HepG2 (cell line): Measurements from ENCODE around the gene CDC34. TPM values are rescaled to one million over a fixed set of nuclear protein-coding genes. Genes with fewer than 3 reads are reported as not detected.
A peak's percentile ranks its signal among the peaks of the same experiment; 100 is the strongest.

Experiments
- CAMTA2 ChIP-seq: sonication (generic); formaldehyde crosslinking; IDR thresholded peaks from 2 replicates; pipeline ENCODE4 v1.4.0; 2020; ENCODE audit warnings: mild to moderate bottlenecking, missing genetic modification reagents, borderline replicate concordance
- JARID2 ChIP-seq: sonication (generic); formaldehyde crosslinking; IDR thresholded peaks from 2 replicates; pipeline ENCODE4 v1.8.1; 2023; ENCODE audit warnings: missing genetic modification reagents, inconsistent platforms; ENCODE audit not compliant: insufficient replicate concordance
- MAF1 ChIP-seq: sonication (generic); formaldehyde crosslinking; IDR thresholded peaks from 2 replicates; pipeline ENCODE4 v1.5.0; 2020; ENCODE audit warnings: missing genetic modification reagents, borderline replicate concordance
- MED8 ChIP-seq: sonication (generic); formaldehyde crosslinking; IDR thresholded peaks from 2 replicates; pipeline ENCODE4 v1.8.1; 2023; ENCODE audit warnings: mild to moderate bottlenecking, missing genetic modification reagents; ENCODE audit not compliant: insufficient replicate concordance
- NFIB ChIP-seq: sonication (generic); formaldehyde crosslinking; IDR thresholded peaks from 2 replicates; pipeline ENCODE4 v1.9.0; 2021; ENCODE audit warnings: missing genetic modification reagents, mild to moderate bottlenecking, borderline replicate concordance
- PRMT3 ChIP-seq: sonication (generic); formaldehyde crosslinking; IDR thresholded peaks from 2 replicates; pipeline ENCODE4 v1.8.1; 2022; ENCODE audit warnings: low read depth, mild to moderate bottlenecking, moderate library complexity, missing genetic modification reagents, borderline replicate concordance
- PTBP1 ChIP-seq: fragments of 200-400 bp; formaldehyde crosslinking; IDR thresholded peaks from 2 replicates; pipeline ENCODE4 v1.6.1; 2018; ENCODE audit warnings: low read length, low read depth; ENCODE audit not compliant: poor library complexity, severe bottlenecking
- SALL1 ChIP-seq: sonication (generic); formaldehyde crosslinking; IDR thresholded peaks from 2 replicates; pipeline ENCODE4 v1.8.0; 2022; ENCODE audit warnings: mild to moderate bottlenecking, missing genetic modification reagents
- TARDBP ChIP-seq: sonication (generic); formaldehyde crosslinking; IDR thresholded peaks from 2 replicates; pipeline ENCODE4 v1.8.0; 2022; ENCODE audit warnings: mild to moderate bottlenecking, missing genetic modification reagents
- ZBTB14 ChIP-seq: sonication (generic); formaldehyde crosslinking; IDR thresholded peaks from 2 replicates; pipeline ENCODE4 v1.4.0; 2020; ENCODE audit warnings: missing genetic modification reagents
- ZBTB44 ChIP-seq: sonication (generic); formaldehyde crosslinking; IDR thresholded peaks from 2 replicates; pipeline ENCODE4 v1.4.0; 2020; ENCODE audit warnings: missing genetic modification reagents
- ZFY ChIP-seq: sonication (generic); formaldehyde crosslinking; IDR thresholded peaks from 2 replicates; pipeline ENCODE4 v1.4.0; 2020; ENCODE audit warnings: missing genetic modification reagents
- ZNF354B ChIP-seq: sonication (generic); formaldehyde crosslinking; IDR thresholded peaks from 2 replicates; pipeline ENCODE4 v1.8.0; 2022; ENCODE audit warnings: mild to moderate bottlenecking, missing genetic modification reagents
- ZNF543 ChIP-seq: sonication (generic); formaldehyde crosslinking; IDR thresholded peaks from 2 replicates; pipeline ENCODE4 v1.4.0; 2020; ENCODE audit warnings: mild to moderate bottlenecking, missing genetic modification reagents
- ZNF546 ChIP-seq: sonication (generic); formaldehyde crosslinking; conservative IDR thresholded peaks from 2 replicates; pipeline ENCODE4 v1.8.1; 2023; ENCODE audit warnings: mild to moderate bottlenecking, missing genetic modification reagents
- ZNF616 ChIP-seq: sonication (generic); formaldehyde crosslinking; IDR thresholded peaks from 2 replicates; pipeline ENCODE4 v1.5.0; 2020; ENCODE audit warnings: low read depth, mild to moderate bottlenecking, missing genetic modification reagents
- ZNF784 ChIP-seq: sonication (generic); formaldehyde crosslinking; IDR thresholded peaks from 2 replicates; pipeline ENCODE4 v1.5.1; 2020; ENCODE audit warnings: missing genetic modification reagents, mild to moderate bottlenecking, borderline replicate concordance
- ZSCAN5A ChIP-seq: sonication (generic); formaldehyde crosslinking; IDR thresholded peaks from 2 replicates; pipeline ENCODE4 v1.8.0; 2022; ENCODE audit warnings: mild to moderate bottlenecking, missing genetic modification reagents, borderline replicate concordance
- polyA plus RNA-seq, 8 experiments: library from polyadenylated mRNA; depleted of rRNA in 3 of 8; stranded (reverse) in 7 of 8; unstranded in 1 of 8; fragments of >200 nt; fragmentation: Illumina TruSeq in 4 of 8; extraction: Trizol in 4 of 8; gene quantifications; 2 replicates each; pipeline versions ENCODE4 v1.2.1 to v1.2.3, GENCODE V29; 2011 to 2016; ENCODE audit warnings: low read depth in 4 of 8, missing spikeins in 1 of 8, mixed read lengths in 1 of 8; ENCODE audit not compliant: insufficient read depth in 1 of 8
- total RNA-seq, 5 experiments: library from RNA; depleted of rRNA; stranded (reverse); fragments of >200 nt; fragmentation: Illumina TruSeq; extraction: Trizol; gene quantifications; 2 replicates each; pipeline ENCODE4 v1.2.3, GENCODE V29; 2016; ENCODE audit warnings: low read depth in 1 of 5

The CDC34 gene
- total and polyA plus RNA-seq, 2 of the 13 experiments (the other 11 are each of a cell fraction or from before 2014, with no cell fraction given), result 138 to 150 TPM

- TF ChIP-seq ZNF784 (CRISPR knock-in tag), result 0 out of 2 replicates have a peak, but pooled peaks have one; percentile 45
- peak; percentile 35 for TF ChIP-seq JARID2
- TF ChIP-seq ZBTB14 (CRISPR knock-in tag), result 0 out of 2 replicates have a peak, but pooled peaks have one; percentile 35
- TF ChIP-seq SALL1 (CRISPR knock-in tag), result peak; percentile 75
- TF ChIP-seq MAF1 (CRISPR knock-in tag), result no peak
- TF ChIP-seq CAMTA2 (CRISPR knock-in tag), result peak; percentile 80
- TF ChIP-seq PTBP1, result no peak
- TF ChIP-seq ZBTB44, result no peak
- no peak for TF ChIP-seq ZNF616 (CRISPR knock-in tag)
- TF ChIP-seq MED8 (CRISPR knock-in tag), result no peak
- TF ChIP-seq NFIB, result peak; percentile 58; the same call in 1 of the 2 replicates
- no peak for TF ChIP-seq PRMT3 (CRISPR knock-in tag)
- TF ChIP-seq ZNF546, result peak; percentile 85
- 0 out of 2 replicates have a peak, but pooled peaks have one; percentile 33 for TF ChIP-seq ZSCAN5A (CRISPR knock-in tag)
- TF ChIP-seq ZNF543 (CRISPR knock-in tag), result no peak
- TF ChIP-seq ZFY (CRISPR knock-in tag), result peak; percentile 94
- TF ChIP-seq TARDBP (CRISPR knock-in tag), result no peak; the same call in 1 of the 2 replicates
- TF ChIP-seq ZNF354B (CRISPR knock-in tag), result no peak
Observed at GRCh38 chr19:507286-508203, 24.0 kb upstream of the CDC34 start, which contains the start of gene TPGS1 (continued).
